Panc1 (cell line): ENCODE measurements around the gene KLK13. TPM values are rescaled to one million over a fixed set of nuclear protein-coding genes. Genes with fewer than 3 reads are reported as not detected.

Experiments used
- ATAC-seq: fragments of 200-7000 bp; cut with Tn5 transposase; 2 replicates; pipeline ENCODE4 v1.9.1; 2020; ENCODE audit warnings: mild to moderate bottlenecking, moderate library complexity
- BruUV-seq: library from RNA; stranded (reverse); fragments of 400-500 nt; replicated peaks from 2 replicates; lab custom pipeline; 2021; lab: Mats Ljungman, UMichigan
- CTCF ChIA-PET: fragments of 300-600 bp; sonication (Branson Sonifier 250); formaldehyde crosslinking; loops from one replicate; lab custom pipeline; 2022; ENCODE audit warnings: antibody characterized with exemption; lab: Charles Lee
- POLR2A ChIA-PET: fragments of 300-600 bp; sonication (Branson Sonifier 250); formaldehyde crosslinking; loops from one replicate; lab custom pipeline; 2022; ENCODE audit warnings: antibody characterized with exemption; lab: Charles Lee
- DNase-seq: peaks from one replicate; pipeline ENCODE4 v3.0.0-alpha.2; 2010; ENCODE audit warnings: low read depth, low spot score
- H3K27ac ChIP-seq: 2 replicates; pipeline ENCODE4 v1.5.1; 2011; ENCODE audit warnings: mild to moderate bottlenecking, low read length, inconsistent platforms
- H3K27me3 ChIP-seq: fragments of 200-500 bp; sonication (Bioruptor generic); 2 replicates; pipeline ENCODE4 v1.6.0; 2014; ENCODE audit warnings: low read length, inconsistent platforms; ENCODE audit not compliant: control insufficient read depth, insufficient read depth
- H3K36me3 ChIP-seq: fragments of 200-500 bp; sonication (Bioruptor generic); 2 replicates; pipeline ENCODE4 v1.5.1; 2014; ENCODE audit warnings: inconsistent platforms, mild to moderate bottlenecking, low read length, moderate library complexity; ENCODE audit not compliant: control insufficient read depth, insufficient read depth
- H3K4me1 ChIP-seq: 2 replicates; pipeline ENCODE4 v1.5.1; 2011; ENCODE audit warnings: inconsistent platforms, mild to moderate bottlenecking, low read length, moderate library complexity; ENCODE audit not compliant: control insufficient read depth, insufficient read depth
- H3K4me3 ChIP-seq, 2 experiments: 2 replicates each; pipeline ENCODE4 v1.5.1; 2011 to 2012; ENCODE audit warnings: low read depth in 2 of 2, low read length in 2 of 2, mild to moderate bottlenecking in 2 of 2, inconsistent platforms in 1 of 2, moderate library complexity in 1 of 2
- H3K9me3 ChIP-seq: fragments of 200-500 bp; sonication (Bioruptor generic); 2 replicates; pipeline ENCODE4 v1.5.1; 2014; ENCODE audit warnings: low read depth, mild to moderate bottlenecking, inconsistent platforms, low read length, moderate library complexity; ENCODE audit not compliant: control insufficient read depth, insufficient read depth
- POLR2AphosphoS5 ChIP-seq: IDR thresholded peaks from 2 replicates; pipeline ENCODE4 v1.6.1; 2012; ENCODE audit warnings: mild to moderate bottlenecking, low read depth, low read length, moderate library complexity
- SIN3A ChIP-seq: IDR thresholded peaks from 2 replicates; pipeline ENCODE4 v1.6.1; 2012; ENCODE audit warnings: low read depth, mild to moderate bottlenecking, low read length, moderate library complexity, borderline replicate concordance; ENCODE audit not compliant: insufficient read depth
- TCF7L2 ChIP-seq: IDR thresholded peaks from 2 replicates; pipeline ENCODE4 v1.6.1; 2011; ENCODE audit warnings: mild to moderate bottlenecking, low read depth, low read length, inconsistent platforms
- in situ Hi-C: cut with HindIII; loops from 2 replicates; pipeline ENCODE4 v1.10.0; 2016; ENCODE audit warnings: low sequenced_read_pairs, low pct_unique_long_range_greater_than_20kb
- intact Hi-C: fragments of 100-400 bp; cut with micrococcal nuclease; formaldehyde crosslinking; loops from one replicate; pipeline ENCODE4 v1.10.0; 2022; ENCODE audit not compliant: unreplicated experiment
- total RNA-seq: library from RNA; stranded (reverse); gene quantifications from one replicate; pipeline ENCODE4 v1.2.1, GENCODE V29; 2021; ENCODE audit not compliant: unreplicated experiment
- TF ChIP-seq, protein P1 (sequence below), 2 experiments: IDR thresholded peaks; 2 replicates each; pipeline ENCODE4 v1.6.1; 2011 to 2012; ENCODE audit warnings: low read depth in 2 of 2, control low read depth in 1 of 2, low read length in 1 of 2, mild to moderate bottlenecking in 1 of 2, moderate library complexity in 1 of 2; ENCODE audit not compliant: insufficient read depth in 1 of 2
- TF ChIP-seq, protein P2 (sequence below): fragments of 450-650 bp; IDR thresholded peaks from 2 replicates; pipeline ENCODE4 v1.5.1; 2017; ENCODE audit warnings: mild to moderate bottlenecking

Gene KLK13
- total RNA-seq, 1 experiment from 2014 or later, result not detected

DNA sequence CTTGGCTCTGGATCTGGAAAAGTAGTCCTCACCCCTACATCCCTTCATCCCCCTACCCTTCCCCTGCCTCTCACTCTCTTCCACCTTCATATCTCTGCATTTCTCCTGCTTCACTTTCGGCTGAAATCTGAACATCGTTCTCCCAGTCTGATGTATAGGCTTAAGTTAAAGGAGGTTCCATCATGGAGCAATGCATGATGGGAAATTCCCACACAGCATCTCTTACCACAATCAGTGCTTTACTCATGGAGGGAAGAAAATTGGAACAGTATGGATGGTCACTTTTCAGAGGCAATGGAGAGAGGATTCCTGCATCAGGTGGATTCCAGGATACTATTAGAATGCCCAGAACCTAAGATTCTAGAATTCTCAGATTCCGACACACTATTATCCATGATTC is 57.4 kb downstream of the KLK13 start:
- TF ChIP-seq, protein P1, sequence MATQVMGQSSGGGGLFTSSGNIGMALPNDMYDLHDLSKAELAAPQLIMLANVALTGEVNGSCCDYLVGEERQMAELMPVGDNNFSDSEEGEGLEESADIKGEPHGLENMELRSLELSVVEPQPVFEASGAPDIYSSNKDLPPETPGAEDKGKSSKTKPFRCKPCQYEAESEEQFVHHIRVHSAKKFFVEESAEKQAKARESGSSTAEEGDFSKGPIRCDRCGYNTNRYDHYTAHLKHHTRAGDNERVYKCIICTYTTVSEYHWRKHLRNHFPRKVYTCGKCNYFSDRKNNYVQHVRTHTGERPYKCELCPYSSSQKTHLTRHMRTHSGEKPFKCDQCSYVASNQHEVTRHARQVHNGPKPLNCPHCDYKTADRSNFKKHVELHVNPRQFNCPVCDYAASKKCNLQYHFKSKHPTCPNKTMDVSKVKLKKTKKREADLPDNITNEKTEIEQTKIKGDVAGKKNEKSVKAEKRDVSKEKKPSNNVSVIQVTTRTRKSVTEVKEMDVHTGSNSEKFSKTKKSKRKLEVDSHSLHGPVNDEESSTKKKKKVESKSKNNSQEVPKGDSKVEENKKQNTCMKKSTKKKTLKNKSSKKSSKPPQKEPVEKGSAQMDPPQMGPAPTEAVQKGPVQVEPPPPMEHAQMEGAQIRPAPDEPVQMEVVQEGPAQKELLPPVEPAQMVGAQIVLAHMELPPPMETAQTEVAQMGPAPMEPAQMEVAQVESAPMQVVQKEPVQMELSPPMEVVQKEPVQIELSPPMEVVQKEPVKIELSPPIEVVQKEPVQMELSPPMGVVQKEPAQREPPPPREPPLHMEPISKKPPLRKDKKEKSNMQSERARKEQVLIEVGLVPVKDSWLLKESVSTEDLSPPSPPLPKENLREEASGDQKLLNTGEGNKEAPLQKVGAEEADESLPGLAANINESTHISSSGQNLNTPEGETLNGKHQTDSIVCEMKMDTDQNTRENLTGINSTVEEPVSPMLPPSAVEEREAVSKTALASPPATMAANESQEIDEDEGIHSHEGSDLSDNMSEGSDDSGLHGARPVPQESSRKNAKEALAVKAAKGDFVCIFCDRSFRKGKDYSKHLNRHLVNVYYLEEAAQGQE (IDR thresholded peaks at IDR 0.05; ENCODE audit: insufficient read depth in 1 of 2, low read depth in 2 of 2, low read length in 1 of 2), result no peak
- TF ChIP-seq POLR2AphosphoS5, result no peak
- no peak for TF ChIP-seq TCF7L2
- TF ChIP-seq, protein P2, sequence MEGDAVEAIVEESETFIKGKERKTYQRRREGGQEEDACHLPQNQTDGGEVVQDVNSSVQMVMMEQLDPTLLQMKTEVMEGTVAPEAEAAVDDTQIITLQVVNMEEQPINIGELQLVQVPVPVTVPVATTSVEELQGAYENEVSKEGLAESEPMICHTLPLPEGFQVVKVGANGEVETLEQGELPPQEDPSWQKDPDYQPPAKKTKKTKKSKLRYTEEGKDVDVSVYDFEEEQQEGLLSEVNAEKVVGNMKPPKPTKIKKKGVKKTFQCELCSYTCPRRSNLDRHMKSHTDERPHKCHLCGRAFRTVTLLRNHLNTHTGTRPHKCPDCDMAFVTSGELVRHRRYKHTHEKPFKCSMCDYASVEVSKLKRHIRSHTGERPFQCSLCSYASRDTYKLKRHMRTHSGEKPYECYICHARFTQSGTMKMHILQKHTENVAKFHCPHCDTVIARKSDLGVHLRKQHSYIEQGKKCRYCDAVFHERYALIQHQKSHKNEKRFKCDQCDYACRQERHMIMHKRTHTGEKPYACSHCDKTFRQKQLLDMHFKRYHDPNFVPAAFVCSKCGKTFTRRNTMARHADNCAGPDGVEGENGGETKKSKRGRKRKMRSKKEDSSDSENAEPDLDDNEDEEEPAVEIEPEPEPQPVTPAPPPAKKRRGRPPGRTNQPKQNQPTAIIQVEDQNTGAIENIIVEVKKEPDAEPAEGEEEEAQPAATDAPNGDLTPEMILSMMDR, result no peak
- TF ChIP-seq SIN3A, result no peak
- CTCF ChIA-PET, result no interaction called here
- intact Hi-C loops (no loop called here), in situ Hi-C loops (no loop called here)
- H3K27me3 ChIP-seq, result no peaks in the 10 kb centered on the region; the same call in 1 of the 2 replicates
- no peak overlapping the region for H3K4me3 ChIP-seq
- POLR2A ChIA-PET, result no interaction called here
- no TSS peak for BruUV-seq
- no peaks in the 10 kb centered on the region for H3K4me1 ChIP-seq
- no peaks in the 10 kb centered on the region for H3K9me3 ChIP-seq
- no peak overlapping the region for H3K27ac ChIP-seq
- no peak for ATAC-seq
- no peak for DNase-seq
- H3K36me3 ChIP-seq, result no peaks in the 10 kb centered on the region

- TF ChIP-seq, protein P1 (IDR thresholded peaks at IDR 0.05; ENCODE audit: insufficient read depth in 1 of 2, low read depth in 2 of 2, low read length in 1 of 2), result no peak
- TF ChIP-seq SIN3A (no peak), POLR2AphosphoS5 (no peak), TCF7L2 (no peak)
- TF ChIP-seq, protein P2, result no peak
- no peaks in the 10 kb centered on the region for H3K9me3 ChIP-seq
- no peak for DNase-seq
- no peaks in the 10 kb centered on the region for H3K4me1 ChIP-seq
- in situ Hi-C loops, result no loop called here
- POLR2A ChIA-PET, result no interaction called here
- no peak for ATAC-seq
- no peaks in the 10 kb centered on the region for H3K36me3 ChIP-seq
- intact Hi-C loops, result no loop called here
- CTCF ChIA-PET, result no interaction called here
- no peak overlapping the region for H3K27ac ChIP-seq
- H3K27me3 ChIP-seq, result no peaks in the 10 kb centered on the region; the same call in 1 of the 2 replicates
- no TSS peak for BruUV-seq
- no peak overlapping the region for H3K4me3 ChIP-seq
Measured at GRCh38 chr19:51006406-51006805, 58.5 kb downstream of the KLK13 start.

Other genes with a start within 250 kb of the KLK13 start
- gene KLK1, start 241.3 kb downstream of the KLK13 start, total RNA-seq, result 0.31 TPM
- gene KLK15, start 231.5 kb downstream of the KLK13 start, total RNA-seq, result not detected
- not detected for gene KLK3, start 210.2 kb downstream of the KLK13 start, total RNA-seq
- gene KLK2, start 191.7 kb downstream of the KLK13 start, total RNA-seq, result not detected
- not detected for gene KLK4, start 153.7 kb downstream of the KLK13 start, total RNA-seq
- gene KLK5, start 112.1 kb downstream of the KLK13 start, total RNA-seq, result not detected
- not detected for gene KLK6, start 95.5 kb downstream of the KLK13 start, total RNA-seq
- gene KLK7, start 81.2 kb downstream of the KLK13 start, total RNA-seq, result not detected
- gene KLK8, start 63.5 kb downstream of the KLK13 start, total RNA-seq, result not detected
- not detected for gene KLK10, start 45.4 kb downstream of the KLK13 start, total RNA-seq
- gene KLK11, start 38.5 kb downstream of the KLK13 start, total RNA-seq, result not detected
- gene KLK12, start 30.1 kb downstream of the KLK13 start, total RNA-seq, result not detected
- gene KLK14, start 17.8 kb upstream of the KLK13 start, total RNA-seq, result not detected
- gene CTU1, start 43.3 kb upstream of the KLK13 start, total RNA-seq, result 9.3 TPM
- not detected for gene SIGLEC9, start 59.8 kb upstream of the KLK13 start, total RNA-seq
- gene SIGLEC7, start 77.2 kb upstream of the KLK13 start, total RNA-seq, result not detected
- 0.13 TPM for gene CD33, start 160.0 kb upstream of the KLK13 start, total RNA-seq
- gene SIGLECL1, start 186.0 kb upstream of the KLK13 start, total RNA-seq, result not detected
- 0.13 TPM for gene IGLON5, start 246.6 kb upstream of the KLK13 start, total RNA-seq